Hypothalamus (tissue), 51 donors: ENCODE data around the gene TNFAIP8L3.
"Not testable (repeated sequence)": the region's sequence is repeated elsewhere in the genome, so short reads cannot be mapped to it uniquely, and the experiment has no call there.

Experiments
- DNase-seq, 51 donors: peaks; one replicate each; lab custom pipeline; 2025; lab: John Stamatoyannopoulos, UW

The TNFAIP8L3 gene

GRCh38 chr15:51065781-51066180 is 28.9 kb downstream of the TNFAIP8L3 start:
- DNase-seq: no peak

GRCh38 chr15:51065261-51065660 is 29.4 kb downstream of the TNFAIP8L3 start:
- no peak for DNase-seq

- no peak for DNase-seq
Observed at GRCh38 chr15:51062736-51063135, 32.0 kb downstream of the TNFAIP8L3 start.

- no peak for DNase-seq
Observed at GRCh38 chr15:51060030-51060673, 34.6 kb downstream of the TNFAIP8L3 start.

- DNase-seq: no peak
Observed at GRCh38 chr15:51054535-51054934, 40.2 kb downstream of the TNFAIP8L3 start.

- no peak for DNase-seq
Observed at GRCh38 chr15:51053571-51053970, 41.1 kb downstream of the TNFAIP8L3 start.

- peak in 27 of 51 donors; percentile 9 to 75 (median 40) for DNase-seq
Observed at GRCh38 chr15:51051776-51052175, 42.9 kb downstream of the TNFAIP8L3 start.

- no peak for DNase-seq
Observed at GRCh38 chr15:51049081-51049480, 45.6 kb downstream of the TNFAIP8L3 start.

- no peak for DNase-seq
Observed at GRCh38 chr15:51048308-51048707, 46.4 kb downstream of the TNFAIP8L3 start.

GRCh38 chr15:51046799-51047449 is 47.8 kb downstream of the TNFAIP8L3 start:
- peak in 22 of 51 donors; percentile 4 to 59 (median 38) for DNase-seq

GRCh38 chr15:51046016-51046415 is 48.7 kb downstream of the TNFAIP8L3 start:
- DNase-seq: no peak

GRCh38 chr15:51044037-51044727 is 50.5 kb downstream of the TNFAIP8L3 start:
- DNase-seq: no peak

GRCh38 chr15:51038974-51039319 is 55.8 kb downstream of the TNFAIP8L3 start:
- DNase-seq: peak in 4 of 51 donors; percentile 12 to 26 (median 16)

GRCh38 chr15:51038162-51038973 is 56.3 kb downstream of the TNFAIP8L3 start:
- DNase-seq: no peak

GRCh38 chr15:51037474-51037873 is 57.2 kb downstream of the TNFAIP8L3 start:
- not testable (repeated sequence) for DNase-seq

- no peak for DNase-seq
Observed at GRCh38 chr15:51030649-51031316, 63.9 kb downstream of the TNFAIP8L3 start.

- no peak for DNase-seq
Observed at GRCh38 chr15:51025454-51025846, 69.3 kb downstream of the TNFAIP8L3 start.

- peak in 2 of 51 donors; percentile 8 to 19 for DNase-seq
Observed at GRCh38 chr15:51024735-51025453, 69.8 kb downstream of the TNFAIP8L3 start.

- no peak for DNase-seq
Observed at GRCh38 chr15:51023499-51023898, 71.2 kb downstream of the TNFAIP8L3 start.

- DNase-seq: no peak
Observed at GRCh38 chr15:51022206-51022605, 72.5 kb downstream of the TNFAIP8L3 start.
